SH-SY5Y (cell line): ENCODE measurements around the gene MPEG1.

Experiments
- GATA2 ChIP-seq: IDR thresholded peaks from 2 replicates; pipeline ENCODE4 v1.6.1; 2011; ENCODE audit warnings: mild to moderate bottlenecking, low read depth, low read length
- GATA3 ChIP-seq: IDR thresholded peaks from 2 replicates; pipeline ENCODE4 v1.6.1; 2011; ENCODE audit warnings: low read depth, mild to moderate bottlenecking, low read length, moderate library complexity

DNA sequence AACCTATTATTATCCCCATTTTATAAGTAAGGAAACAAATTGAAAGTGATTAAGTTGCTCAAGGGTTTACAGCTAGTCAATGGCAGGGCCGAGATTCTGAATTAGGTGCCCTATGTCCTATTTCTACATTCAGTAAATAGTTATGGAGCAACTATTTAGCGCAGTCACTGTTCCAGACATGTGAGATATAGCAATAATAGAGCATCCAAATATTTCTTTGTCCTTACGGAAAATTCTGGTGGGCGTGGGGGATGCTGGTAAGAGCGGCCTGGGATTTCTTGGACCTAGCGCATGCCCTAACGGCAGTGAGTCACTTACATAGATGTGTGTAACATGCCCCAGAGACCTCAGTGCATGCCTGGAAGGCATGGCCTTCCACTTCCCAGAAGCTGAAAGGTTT is 36.4 kb downstream of the MPEG1 start:
- TF ChIP-seq GATA2 = no peak
- TF ChIP-seq GATA3 = no peak
